ENCODE measurements around the gene GPSM1.

Gene GPSM1

GRCh38 chr9:136335296-136336155 is 8.2 kb downstream of the GPSM1 start:
- DNase-seq = no peak

GRCh38 chr9:136336156-136336870 is 9.0 kb downstream of the GPSM1 start:
- DNase-seq = no peak

GRCh38 chr9:136336881-136337280 is 9.5 kb downstream of the GPSM1 start:
- DNase-seq = no peak

- no peak for DNase-seq
Observed at GRCh38 chr9:136337416-136338395, 10.4 kb downstream of the GPSM1 start.

GRCh38 chr9:136338511-136338910 is 11.2 kb downstream of the GPSM1 start:
- DNase-seq = no peak

GRCh38 chr9:136339173-136339957 is 12.0 kb downstream of the GPSM1 start:
- no peak for DNase-seq

- DNase-seq = no peak
Observed at GRCh38 chr9:136339958-136340310, 12.6 kb downstream of the GPSM1 start.

GRCh38 chr9:136340356-136341041 is 13.2 kb downstream of the GPSM1 start:
- DNase-seq = no peak

- no peak for DNase-seq
Observed at GRCh38 chr9:136341042-136341655, 13.8 kb downstream of the GPSM1 start.

- no peak for DNase-seq
Observed at GRCh38 chr9:136341769-136342168, 14.4 kb downstream of the GPSM1 start.

- DNase-seq = no peak
Observed at GRCh38 chr9:136342181-136343120, 15.1 kb downstream of the GPSM1 start.

GRCh38 chr9:136343121-136343883 is 16.0 kb downstream of the GPSM1 start:
- DNase-seq = no peak

GRCh38 chr9:136343884-136344269 is 16.5 kb downstream of the GPSM1 start:
- DNase-seq = no peak

- DNase-seq = no peak
Observed at GRCh38 chr9:136344544-136345280, 17.4 kb downstream of the GPSM1 start.

GRCh38 chr9:136345281-136346156 is 18.2 kb downstream of the GPSM1 start:
- DNase-seq = no peak

GRCh38 chr9:136346157-136346481 is 18.8 kb downstream of the GPSM1 start:
- no peak for DNase-seq

- DNase-seq = no peak
Observed at GRCh38 chr9:136346927-136347465, 19.7 kb downstream of the GPSM1 start.

All from NCI-H1092 (cell line).